Osteocyte (in vitro differentiated cells): ENCODE data around the gene WDR86. TPM values are rescaled to one million over a fixed set of nuclear protein-coding genes. Genes with fewer than 3 reads are reported as not detected.

Experiments
- DNase-seq: peaks from one replicate; pipeline ENCODE4 v3.0.0; 2021; ENCODE audit warnings: mixed read lengths; ENCODE audit not compliant: unreplicated experiment; ENCODE audit errors: extremely low spot score
- H3K27ac Mint-ChIP-seq: one replicate; pipeline ENCODE4 v1.8.0; 2021; ENCODE audit warnings: mild to moderate bottlenecking, mixed read lengths; ENCODE audit not compliant: unreplicated experiment
- H3K27me3 Mint-ChIP-seq: one replicate; pipeline ENCODE4 v1.8.0; 2021; ENCODE audit warnings: mixed read lengths; ENCODE audit not compliant: unreplicated experiment
- H3K36me3 Mint-ChIP-seq: one replicate; pipeline ENCODE4 v1.8.0; 2021; ENCODE audit warnings: mixed read lengths; ENCODE audit not compliant: unreplicated experiment
- H3K4me1 Mint-ChIP-seq: one replicate; pipeline ENCODE4 v1.8.0; 2021; ENCODE audit warnings: mixed read lengths; ENCODE audit not compliant: unreplicated experiment
- H3K4me3 Mint-ChIP-seq: one replicate; pipeline ENCODE4 v1.8.0; 2021; ENCODE audit warnings: mild to moderate bottlenecking, moderate library complexity, mixed read lengths; ENCODE audit not compliant: unreplicated experiment
- H3K9me3 Mint-ChIP-seq: one replicate; pipeline ENCODE4 v1.8.0; 2021; ENCODE audit warnings: mixed read lengths; ENCODE audit not compliant: unreplicated experiment
- CTCF ChIP-seq: fragments of 200-600 bp; sonication (generic); IDR thresholded peaks from 2 replicates; pipeline ENCODE4 v1.5.0; 2021; ENCODE audit warnings: antibody characterized with exemption, mild to moderate bottlenecking, moderate library complexity
- total RNA-seq: library from RNA; stranded (reverse); gene quantifications from 2 replicates; pipeline ENCODE4 v1.2.1, GENCODE V29; 2021

WDR86 gene
- total RNA-seq, 1 donor from 2014 or later = not detected

GRCh38 chr7:151423226-151423625, 13.4 kb upstream of the WDR86 start:
- H3K4me3 Mint-ChIP-seq = no peak overlapping the region
- H3K4me1 Mint-ChIP-seq = peaks cover 23% of the 10 kb centered on the region
- peaks cover 13% of the 10 kb centered on the region for H3K9me3 Mint-ChIP-seq
- H3K27me3 Mint-ChIP-seq = peaks cover 26% of the 10 kb centered on the region
- DNase-seq = no peak
- TF ChIP-seq CTCF = no peak
- no peak overlapping the region for H3K27ac Mint-ChIP-seq
- H3K36me3 Mint-ChIP-seq = peaks cover 3% of the 10 kb centered on the region

GRCh38 chr7:151422212-151422611, 12.4 kb upstream of the WDR86 start:
- Mint-ChIP-seq H3K9me3 (peaks cover 16% of the 10 kb centered on the region), H3K4me1 (peaks cover 16% of the 10 kb centered on the region), H3K36me3 (peaks cover 3% of the 10 kb centered on the region), H3K27me3 (peaks cover 30% of the 10 kb centered on the region), H3K27ac (no peak overlapping the region), H3K4me3 (no peak overlapping the region)
- no peak for DNase-seq
- no peak for TF ChIP-seq CTCF

- DNase-seq = no peak
- no peak overlapping the region for H3K27ac Mint-ChIP-seq
Observed at GRCh38 chr7:151420144-151420543, 10.3 kb upstream of the WDR86 start.

GRCh38 chr7:151416941-151417315, 7.1 kb upstream of the WDR86 start:
- H3K9me3 Mint-ChIP-seq = peaks cover 11% of the 10 kb centered on the region
- TF ChIP-seq CTCF = no peak
- no peaks in the 10 kb centered on the region for H3K4me1 Mint-ChIP-seq
- H3K27me3 Mint-ChIP-seq = peaks cover 61% of the 10 kb centered on the region
- H3K4me3 Mint-ChIP-seq = no peak overlapping the region
- no peak for DNase-seq
- H3K36me3 Mint-ChIP-seq = peaks cover 3% of the 10 kb centered on the region
- H3K27ac Mint-ChIP-seq = no peak overlapping the region

More at GRCh38 chr7:151420144-151420543, 10.3 kb upstream of the WDR86 start:
- H3K4me3 Mint-ChIP-seq = no peak overlapping the region
- peaks cover 16% of the 10 kb centered on the region for H3K9me3 Mint-ChIP-seq
- no peaks in the 10 kb centered on the region for H3K4me1 Mint-ChIP-seq
- H3K36me3 Mint-ChIP-seq = peaks cover 3% of the 10 kb centered on the region
- H3K27me3 Mint-ChIP-seq = peaks cover 50% of the 10 kb centered on the region
- TF ChIP-seq CTCF = no peak

- no peak overlapping the region for H3K27ac Mint-ChIP-seq
- DNase-seq = no peak
- H3K36me3 Mint-ChIP-seq = peaks cover 3% of the 10 kb centered on the region
- H3K27me3 Mint-ChIP-seq = peaks cover 66% of the 10 kb centered on the region
- TF ChIP-seq CTCF = no peak
- H3K4me1 Mint-ChIP-seq = no peaks in the 10 kb centered on the region
- no peak overlapping the region for H3K4me3 Mint-ChIP-seq
- H3K9me3 Mint-ChIP-seq = peaks cover 7% of the 10 kb centered on the region
Observed at GRCh38 chr7:151416112-151416940, 6.5 kb upstream of the WDR86 start.
